DMS53 treated with DMSO at 0.1 percent for 48 hours (cell line): ENCODE data around the gene KCNA2.

Experiments
- DNase-seq: peaks from one replicate; lab custom pipeline; 2025; ENCODE audit not compliant: unreplicated experiment; lab: John Stamatoyannopoulos, UW

The KCNA2 gene

DNA sequence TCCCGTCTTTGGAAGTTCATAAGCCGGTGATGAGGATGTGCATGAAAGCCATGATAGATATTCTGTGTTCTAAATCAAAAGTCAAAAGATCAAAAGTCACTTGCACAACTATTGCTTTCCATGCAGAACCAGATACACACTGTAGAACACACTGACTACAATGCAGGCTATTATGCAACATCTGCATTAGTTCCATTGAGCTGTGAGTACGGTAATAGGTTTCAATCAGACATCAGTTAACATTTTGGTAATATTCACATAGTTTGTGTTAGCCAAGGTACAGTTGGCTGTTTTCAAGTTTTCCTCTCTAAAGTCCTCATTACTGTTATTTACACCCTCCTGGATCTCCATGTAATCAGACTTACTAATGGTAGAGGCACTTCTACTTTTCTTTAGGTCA, 3.1 kb downstream of the KCNA2 start:
- no peak for DNase-seq

DNA sequence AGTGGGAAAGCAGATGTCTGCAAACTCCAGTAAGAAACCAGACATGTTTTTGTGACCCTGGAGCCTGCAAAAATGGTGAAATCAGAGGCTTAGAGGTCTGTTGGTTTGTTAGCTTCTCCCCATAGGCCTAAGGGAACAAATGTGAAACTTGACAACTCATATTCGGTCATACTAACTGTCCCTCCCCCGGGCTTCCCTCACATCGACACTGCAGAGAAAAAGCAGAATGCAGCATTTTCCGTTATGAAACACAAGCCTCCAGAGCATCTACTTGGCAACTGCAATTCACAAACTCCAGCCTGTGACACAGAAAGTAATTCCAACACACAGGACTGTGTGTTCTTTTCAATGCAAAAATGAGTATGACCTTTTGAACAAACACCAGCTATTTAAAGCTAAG, 3.7 kb downstream of the KCNA2 start:
- DNase-seq = no peak

DNA sequence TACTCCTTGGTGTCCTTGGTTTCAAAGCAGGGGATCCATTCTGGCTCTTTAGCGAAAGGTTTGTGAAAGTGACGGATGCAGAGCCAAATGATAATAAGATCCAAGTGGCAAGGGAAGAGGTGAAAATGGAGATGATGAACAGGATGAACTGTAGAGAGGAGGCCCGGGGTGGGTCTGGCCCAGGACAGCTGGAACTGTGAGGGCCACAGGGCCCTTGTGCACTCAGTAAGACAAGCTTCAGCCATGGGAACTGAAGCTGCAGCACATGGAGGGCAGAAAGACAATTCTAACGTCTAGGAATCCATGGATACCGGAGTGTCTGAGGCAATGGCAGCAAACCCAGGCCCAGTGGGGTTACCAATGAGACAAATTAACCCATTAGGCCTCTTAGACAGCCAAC, 4.8 kb downstream of the KCNA2 start:
- DNase-seq = no peak

DNA sequence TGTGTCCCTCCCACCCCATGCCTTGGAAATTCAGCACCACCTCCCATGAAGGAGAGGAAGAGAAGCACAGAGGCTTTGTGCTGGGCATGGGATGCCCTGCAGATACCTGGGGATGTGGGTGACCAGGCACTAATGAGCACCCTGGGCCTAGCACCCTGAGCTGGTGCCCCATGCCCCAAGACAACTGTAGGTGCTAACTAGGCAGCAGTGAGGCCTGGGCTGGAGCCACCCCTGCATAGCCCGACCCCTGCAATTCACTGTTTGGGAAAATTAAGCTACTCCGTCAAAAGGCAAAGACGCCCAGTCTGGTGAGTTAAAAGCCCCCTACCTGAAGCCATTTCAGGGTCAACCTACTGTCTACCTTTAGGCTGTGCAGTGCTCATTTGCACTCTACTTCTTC, 5.4 kb downstream of the KCNA2 start:
- DNase-seq = no peak

DNA sequence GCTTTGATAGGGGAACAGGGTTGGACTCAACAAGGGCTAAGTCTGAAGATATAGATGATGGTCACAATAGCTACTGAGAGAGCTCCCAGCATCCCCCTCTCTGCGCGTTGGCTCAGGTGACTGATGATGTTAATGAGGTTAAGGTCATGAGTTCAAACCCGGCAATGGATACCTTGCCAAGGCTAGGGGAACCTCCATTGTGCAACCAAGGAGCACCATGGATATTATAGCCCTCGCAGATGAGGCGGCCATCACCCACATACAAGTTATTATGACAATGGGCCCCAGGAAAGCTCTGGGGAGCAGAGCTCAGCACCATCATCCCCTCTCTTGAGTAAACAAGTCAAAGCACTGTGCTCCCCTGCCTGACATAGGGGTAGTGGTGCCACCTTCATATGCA, 8.2 kb downstream of the KCNA2 start:
- no peak for DNase-seq

DNA sequence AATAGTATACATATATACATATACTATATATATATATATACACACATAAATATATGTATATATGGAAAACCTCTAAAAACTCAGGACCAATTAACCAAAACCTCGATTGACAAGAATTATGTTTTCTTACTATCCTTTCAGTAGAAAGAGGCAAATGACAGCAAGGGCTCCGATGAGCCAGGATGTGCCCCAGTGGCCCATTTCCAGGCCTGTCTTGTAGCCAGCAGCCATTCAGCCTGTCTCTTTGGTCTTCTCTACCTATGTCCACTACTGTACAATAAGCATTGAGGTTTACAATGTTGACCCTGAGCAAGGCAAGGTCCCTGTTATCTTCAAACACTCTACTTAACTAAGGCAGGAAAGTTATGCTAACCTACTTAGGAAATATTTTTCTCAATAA, 9.8 kb downstream of the KCNA2 start:
- no peak for DNase-seq

DNA sequence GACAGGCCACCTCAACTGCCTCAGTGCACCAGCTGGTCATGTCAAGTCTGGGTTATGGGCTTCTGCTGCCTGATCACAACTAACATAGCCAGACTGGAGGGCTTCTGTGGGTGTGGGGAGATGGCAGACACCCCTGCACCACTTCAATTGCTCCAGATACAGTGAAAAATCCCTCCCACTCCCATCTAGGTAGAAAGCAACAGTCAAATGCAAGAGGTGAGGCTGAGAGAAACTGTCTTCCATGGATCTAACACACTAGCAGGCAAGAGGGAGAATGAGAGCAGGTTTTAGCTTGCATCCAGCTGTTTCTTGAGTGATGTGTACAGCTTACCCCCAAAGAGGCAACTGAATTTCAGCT, 10.8 kb downstream of the KCNA2 start:
- no peak for DNase-seq

DNA sequence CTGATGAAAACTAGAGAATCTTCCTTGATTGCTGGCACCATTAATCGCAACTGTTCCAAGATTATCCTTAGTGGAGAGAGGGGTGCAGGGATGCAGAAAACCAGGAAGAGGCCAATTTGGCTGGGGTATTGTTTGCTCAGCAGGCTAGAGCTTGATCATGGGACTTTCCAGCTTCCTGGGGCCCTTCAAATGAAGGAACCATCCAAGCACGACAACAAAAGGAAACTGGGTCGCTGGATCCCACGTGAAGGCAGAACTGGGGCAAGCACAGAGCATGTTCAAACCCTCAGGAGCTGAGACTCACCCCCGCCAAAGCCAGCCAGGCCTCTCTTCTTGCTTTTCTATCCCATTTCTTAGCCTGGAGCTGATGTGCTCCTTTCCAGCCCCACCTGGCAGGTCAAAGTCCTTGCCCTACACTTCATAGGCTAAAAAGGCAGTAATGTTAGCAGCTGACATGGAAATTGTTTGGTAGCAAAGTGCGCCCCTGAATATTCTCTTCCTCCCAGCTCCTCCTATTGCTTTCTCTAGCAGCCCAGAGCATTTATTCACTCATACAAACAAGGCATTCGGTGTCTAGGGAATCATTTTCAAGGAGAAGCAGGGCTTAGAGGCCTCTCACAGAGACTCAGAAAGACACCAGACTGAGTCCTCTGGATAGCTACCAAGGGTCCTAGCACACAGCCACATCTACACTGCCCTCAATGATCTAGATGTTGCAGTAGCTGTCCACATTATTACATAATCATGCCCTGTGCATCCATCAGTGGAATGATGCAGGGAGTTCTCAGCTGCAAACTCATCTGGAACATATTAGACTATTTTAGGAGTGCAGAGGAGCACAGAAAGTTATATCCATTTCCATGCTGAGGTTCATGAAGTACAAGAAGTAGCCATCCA, 11.5 kb downstream of the KCNA2 start:
- DNase-seq = peak; percentile 73

DNA sequence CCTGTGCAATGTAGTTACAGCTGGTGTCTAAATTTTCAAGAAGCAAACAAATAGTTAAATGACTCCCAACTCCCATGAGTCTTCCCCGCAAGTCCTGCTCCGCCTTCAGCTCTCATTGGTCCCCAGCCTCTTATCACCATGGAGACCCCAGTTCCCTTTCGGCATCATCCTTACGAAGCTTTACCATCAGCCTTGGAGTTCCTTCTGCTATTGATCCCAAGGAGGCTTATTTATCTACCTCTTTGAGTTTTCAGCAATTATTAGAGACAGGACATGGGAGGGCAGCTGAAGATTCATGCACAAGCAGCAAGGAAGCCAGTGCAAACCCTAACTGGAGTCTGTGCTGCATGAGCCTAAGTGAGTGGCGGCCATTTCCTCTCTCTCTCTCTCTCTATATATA, 12.3 kb downstream of the KCNA2 start:
- no peak for DNase-seq

DNA sequence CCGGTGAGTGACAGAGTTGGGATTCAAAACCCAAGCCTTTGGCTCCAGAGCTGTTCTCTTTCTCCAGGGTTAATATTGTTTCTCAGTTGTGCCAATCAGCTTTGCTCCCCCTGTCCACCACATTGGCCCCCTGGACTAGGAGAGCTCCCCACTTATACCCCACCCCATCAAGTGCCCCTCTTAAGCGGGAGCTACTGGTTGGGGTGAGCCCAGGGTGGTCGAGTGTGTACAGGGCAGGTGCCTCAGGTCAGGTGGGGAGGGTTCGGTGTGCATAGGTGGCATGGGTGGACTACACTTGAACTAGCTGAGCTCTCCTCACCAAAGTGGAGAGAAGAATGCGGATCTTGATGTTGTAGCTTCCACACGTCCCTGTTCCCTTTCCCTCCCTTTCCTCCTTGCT, 14.2 kb downstream of the KCNA2 start:
- DNase-seq = no peak

DNA sequence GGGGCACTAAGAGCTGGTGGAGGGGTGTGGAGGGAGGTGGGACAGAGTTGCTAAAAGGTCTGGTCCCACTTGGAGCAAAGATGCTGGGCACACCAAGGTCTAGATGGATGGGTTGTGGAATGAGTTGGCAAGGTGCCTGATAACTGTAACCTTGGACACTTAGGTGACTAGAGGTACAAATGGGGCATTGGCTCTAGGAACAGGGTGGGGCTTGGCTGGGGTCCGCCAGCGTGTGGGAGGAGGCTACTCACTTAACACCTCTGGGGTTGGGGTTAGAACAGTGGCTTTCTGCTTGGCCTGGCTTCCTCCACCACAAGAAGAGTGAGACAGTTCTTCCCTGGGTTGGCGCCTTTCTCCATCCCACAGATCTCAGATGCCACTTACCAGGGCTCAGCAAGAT, 17.2 kb downstream of the KCNA2 start:
- no peak for DNase-seq

DNA sequence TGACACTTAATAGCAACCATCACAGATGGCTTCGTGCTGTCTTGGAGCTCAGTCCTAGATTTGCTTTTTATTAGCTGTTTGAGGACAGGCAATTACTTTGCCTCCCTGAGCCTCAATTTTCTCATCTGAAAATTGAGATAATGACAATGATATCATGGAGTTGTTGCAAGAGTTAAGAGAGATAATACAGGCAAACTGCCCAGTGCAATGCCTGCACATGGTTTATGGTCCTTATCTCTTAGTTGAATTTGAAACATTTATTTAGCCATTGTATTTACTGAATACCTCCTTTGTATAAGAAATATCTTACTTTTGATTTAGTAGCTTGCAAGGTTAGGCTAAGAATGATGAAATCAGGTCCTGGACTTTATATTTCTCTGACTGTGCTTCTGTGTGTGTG, 17.7 kb downstream of the KCNA2 start:
- DNase-seq = no peak

DNA sequence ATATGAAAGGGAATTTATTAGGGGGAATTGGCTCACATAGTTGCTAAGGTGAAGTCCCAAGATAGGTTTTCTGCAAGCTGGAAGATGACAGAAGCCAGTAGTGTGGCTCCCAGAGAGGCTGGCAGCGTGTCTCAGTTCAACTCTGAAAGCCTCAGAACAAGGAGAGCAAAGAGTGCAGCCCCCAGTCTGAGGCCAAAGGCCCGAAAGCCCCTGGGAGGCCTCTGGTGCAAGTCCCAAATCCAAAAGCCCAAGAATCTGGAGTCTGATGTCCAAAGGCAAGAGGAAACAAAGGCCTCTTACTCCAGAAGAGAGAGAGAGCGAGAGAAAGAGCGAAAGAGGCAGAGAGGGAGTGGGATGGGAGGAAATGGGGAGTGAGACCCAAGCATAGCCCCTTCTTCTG, 18.3 kb downstream of the KCNA2 start:
- no peak for DNase-seq

DNA sequence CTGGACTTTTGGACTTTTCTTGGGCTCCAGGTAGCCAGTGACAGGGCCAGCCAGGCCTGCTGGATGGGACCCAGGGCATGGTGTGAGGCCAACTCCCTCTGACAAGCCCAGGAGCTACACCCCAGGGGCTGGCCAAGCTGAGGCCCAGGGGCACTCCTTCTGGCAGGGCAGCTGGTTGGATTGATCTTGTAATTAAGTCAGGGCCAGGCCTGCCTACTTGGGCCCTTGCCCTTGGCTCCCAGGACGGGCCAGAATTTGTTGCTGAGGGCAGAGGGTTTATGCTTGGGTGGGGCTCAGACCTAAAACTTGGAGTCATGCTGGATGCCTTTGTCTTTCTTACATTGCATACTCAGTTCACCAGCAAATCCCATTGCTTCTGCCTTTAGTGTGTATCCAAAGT, 20.7 kb downstream of the KCNA2 start:
- DNase-seq = no peak

DNA sequence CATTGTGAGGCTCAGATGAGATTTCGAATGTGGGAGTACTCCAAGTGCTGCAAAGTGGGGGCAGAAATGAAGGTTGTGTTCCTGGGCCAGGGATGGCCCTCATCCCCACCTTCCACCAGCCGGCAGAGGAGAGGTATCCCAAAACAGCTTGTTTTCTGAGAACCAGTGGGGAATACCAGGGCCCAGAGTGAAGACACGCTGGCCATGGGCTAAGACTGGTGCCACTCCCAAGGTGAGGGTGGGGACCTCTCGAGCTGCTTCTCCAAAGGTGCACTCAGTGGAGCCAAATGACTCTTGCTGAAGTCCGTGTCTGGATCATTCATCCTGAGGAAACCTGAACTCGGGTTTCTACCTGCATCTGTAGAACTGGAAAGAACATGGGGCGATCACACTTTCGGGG, 22.1 kb downstream of the KCNA2 start:
- DNase-seq = no peak

DNA sequence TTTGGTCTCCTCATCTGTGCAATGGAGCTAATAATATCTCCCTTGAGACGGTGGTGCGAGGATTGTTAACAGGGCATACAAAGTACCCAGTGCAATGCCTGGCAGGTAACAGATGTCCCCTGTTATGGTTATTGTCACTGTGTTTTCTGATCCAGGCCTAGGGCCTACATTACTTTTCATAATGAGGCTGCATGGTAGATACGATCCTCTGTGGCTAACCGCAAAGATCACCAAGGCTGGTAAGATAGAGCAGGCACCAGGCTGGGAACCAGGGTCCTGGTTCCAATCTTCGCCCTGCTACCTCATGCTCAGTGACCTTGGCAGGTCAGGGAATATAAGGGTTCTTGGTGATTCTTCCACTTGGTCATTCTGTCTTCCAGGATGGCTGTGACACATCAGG, 22.7 kb downstream of the KCNA2 start:
- DNase-seq = no peak

DNA sequence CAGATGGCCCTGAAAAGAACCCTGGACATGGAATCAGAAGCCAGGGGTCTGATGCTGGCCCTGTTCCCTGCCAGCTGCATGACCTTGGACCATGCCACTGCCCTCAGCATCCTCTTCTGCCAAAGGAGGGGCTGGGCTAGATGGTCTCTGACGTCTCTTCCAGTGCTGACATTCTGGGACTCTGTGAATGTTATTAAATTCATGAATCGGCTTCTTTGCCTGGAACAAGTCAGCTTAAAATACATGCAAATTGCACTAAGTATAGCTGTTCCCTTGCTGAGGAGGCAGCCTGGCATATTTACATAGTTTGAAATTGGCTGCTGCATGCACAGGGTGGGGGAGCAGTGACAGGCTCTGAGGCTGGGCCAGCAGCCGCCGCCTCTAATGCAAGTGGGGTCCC, 23.8 kb downstream of the KCNA2 start:
- DNase-seq = no peak

DNA sequence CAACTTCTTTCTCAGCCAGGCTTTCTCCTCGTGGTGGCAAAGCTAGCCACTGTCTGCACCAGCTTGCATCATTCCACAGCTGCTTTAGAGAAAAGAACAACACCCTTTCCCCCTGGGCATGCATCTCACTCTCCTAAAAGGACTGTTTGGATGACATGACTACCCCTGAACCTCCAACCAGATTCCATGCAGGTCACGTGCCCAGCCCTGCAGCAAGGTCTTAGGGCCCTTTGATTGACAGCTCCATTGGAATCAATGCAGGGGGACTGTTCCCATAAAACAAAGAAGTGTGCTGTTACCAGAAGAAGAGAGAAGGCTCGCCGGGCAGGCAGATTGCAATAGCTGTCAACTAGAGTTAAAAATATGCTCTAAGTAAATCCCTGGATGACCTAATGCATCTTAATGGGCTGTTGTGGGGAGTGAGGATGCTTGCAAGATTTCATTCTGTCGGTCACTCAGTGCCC, 24.4 kb downstream of the KCNA2 start:
- no peak for DNase-seq

DNA sequence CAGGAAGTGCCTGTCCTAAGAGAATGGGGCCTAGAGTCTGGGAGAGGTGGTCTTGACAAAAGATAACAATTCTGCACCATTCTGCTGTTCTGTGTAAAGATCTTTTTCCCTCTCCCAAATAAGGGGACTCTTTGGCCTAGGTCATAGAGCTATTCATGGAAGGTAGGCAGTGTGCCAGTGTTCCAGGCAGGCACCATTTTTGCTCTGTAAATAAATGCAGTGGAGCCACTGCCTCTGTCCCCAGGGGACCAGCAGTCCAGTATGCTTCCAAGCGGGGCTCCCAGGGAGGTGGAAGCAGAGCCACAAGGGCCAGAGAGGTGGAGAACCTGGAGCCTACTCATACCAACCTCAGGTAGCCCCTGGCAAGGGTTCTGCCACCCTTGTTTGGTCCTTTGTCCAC, 25.9 kb downstream of the KCNA2 start:
- DNase-seq = no peak

DNA sequence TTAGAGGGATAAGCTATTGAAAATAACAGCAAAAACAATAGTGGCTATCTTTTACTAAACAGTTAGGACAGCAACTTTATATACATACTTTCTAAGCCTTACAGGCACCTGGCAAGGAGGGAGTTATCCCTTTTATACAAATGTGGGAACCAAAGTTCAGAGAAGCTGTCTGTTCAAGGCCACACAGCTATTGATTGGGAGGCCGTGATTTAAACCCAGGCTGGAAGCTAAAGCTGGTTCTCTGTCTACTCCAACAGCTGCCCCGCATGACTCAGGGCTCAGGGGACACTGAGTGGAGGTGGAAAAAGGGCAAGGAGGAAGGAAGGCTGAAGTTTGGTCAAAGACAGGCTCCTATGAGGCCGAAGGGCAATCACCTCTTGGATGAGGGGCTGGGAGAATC, 26.7 kb downstream of the KCNA2 start:
- no peak for DNase-seq

DNA sequence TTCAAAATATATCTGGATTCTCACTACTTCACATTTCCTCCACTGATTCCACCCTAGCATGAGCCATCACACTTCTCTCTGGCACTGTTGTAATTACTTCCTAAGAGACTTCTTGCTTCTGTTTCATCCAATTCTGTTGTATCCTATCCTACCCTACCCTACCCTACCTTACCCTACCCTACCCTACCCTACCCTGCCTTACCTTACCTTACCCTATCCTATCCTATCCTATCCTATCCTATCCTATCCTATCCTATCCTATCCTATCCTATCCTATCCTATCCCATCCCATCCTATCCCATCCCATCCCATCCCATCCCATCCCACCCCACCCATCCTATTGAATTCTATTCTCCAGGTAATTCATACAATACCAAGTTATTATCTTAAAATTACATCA, 29.7 kb downstream of the KCNA2 start:
- no peak for DNase-seq

DNA sequence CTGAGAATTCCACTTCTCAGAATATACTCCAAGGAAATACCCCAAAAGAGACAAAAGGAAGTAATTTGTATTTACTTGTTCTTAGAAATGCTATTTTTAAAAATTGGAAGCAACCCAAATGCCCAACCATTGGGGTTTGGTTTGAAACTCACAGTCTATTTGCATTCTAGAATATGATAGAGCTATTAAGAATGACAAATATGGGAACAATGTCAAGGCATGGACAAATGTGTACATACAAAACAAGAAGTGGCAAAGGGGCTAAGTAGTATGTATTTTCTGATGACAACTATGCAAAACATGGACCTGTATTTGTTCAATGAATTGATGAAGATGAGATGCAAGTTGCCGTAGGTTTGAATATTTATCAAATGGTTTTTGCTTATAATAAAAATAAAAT, 32.8 kb downstream of the KCNA2 start:
- no peak for DNase-seq

DNA sequence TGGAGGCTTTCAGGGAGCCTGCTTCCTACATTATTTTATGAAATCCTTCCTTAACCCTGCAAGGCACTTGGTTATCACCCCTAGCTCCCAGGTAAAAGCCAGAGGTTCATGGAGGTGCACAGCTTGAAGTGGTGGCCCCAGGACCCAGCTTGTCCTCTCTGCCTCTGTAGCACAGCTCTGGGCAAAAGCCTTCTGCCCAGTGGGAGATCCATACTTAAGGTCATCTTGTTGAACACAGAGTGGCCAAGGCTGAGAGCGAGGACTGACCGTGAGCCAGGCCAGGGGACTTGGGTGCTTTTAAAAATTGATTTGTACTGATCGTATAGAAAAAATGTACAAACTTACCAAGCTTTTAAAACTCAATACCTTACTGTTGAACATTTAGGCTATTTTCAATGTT, 33.4 kb downstream of the KCNA2 start:
- no peak for DNase-seq
